GM21825 (cell line): ENCODE results near the gene B3GNT5.

Experiments
- ATAC-seq: cut with Tn5 transposase; IDR thresholded peaks from one replicate; pipeline ENCODE4 v1.9.1; 2021; ENCODE audit warnings: mild to moderate bottlenecking, moderate library complexity; ENCODE audit not compliant: unreplicated experiment

The B3GNT5 gene

DNA sequence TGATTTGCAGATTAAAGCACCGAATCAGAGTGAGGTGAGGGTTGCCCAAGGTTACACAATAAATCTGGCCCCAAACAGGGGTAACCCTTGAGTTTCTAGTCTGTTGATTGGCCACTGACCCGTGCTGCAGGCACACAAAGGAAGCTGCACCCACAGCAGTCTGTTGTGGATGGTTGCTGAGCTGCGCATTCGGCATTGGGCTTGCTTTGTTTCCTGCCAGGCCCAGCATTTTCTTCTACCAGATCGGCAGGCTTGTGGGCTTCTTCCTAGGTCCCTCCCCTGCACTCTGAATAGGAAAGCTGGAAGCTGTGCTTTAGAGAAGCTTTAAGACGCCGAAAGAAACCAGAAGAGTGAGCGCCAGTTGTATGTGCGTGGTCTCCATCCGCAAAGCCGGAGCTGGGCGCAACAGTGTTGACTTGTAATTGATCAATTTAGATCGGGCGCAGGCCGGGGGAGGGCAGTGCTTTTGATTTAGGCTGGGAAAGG, 12.1 kb downstream of the B3GNT5 start:
- ATAC-seq, result no peak

DNA sequence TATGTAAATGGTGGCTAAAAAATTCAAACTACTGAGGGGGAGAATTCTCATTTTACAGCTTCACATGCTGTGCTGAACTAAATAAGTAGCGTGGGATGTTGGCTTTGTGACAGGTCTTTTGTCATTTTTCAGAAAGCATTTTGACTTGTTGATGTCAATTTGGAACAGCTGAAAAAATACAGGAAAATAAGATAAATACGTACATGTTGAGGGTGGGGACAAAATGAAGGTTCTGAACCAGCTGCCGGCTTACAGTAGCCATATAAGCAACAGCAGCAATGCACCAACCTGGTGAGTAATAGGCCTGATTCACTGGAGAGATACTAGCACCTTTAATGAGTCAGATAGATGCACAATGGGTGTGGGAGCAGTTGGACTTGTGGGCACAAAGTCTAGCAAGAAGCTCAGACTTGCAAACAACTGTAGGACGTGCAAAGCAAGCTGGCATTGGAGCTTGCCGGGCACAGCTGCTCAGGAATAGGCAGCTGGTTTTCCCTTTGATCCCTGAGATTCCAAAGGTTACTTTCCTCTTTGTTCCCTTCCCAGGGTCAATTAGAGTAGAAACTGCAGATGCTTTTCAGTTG, 12.9 kb downstream of the B3GNT5 start:
- no peak for ATAC-seq

- ATAC-seq, result no peak
Observed at GRCh38 chr3:183266454-183266853, 13.4 kb downstream of the B3GNT5 start.

DNA sequence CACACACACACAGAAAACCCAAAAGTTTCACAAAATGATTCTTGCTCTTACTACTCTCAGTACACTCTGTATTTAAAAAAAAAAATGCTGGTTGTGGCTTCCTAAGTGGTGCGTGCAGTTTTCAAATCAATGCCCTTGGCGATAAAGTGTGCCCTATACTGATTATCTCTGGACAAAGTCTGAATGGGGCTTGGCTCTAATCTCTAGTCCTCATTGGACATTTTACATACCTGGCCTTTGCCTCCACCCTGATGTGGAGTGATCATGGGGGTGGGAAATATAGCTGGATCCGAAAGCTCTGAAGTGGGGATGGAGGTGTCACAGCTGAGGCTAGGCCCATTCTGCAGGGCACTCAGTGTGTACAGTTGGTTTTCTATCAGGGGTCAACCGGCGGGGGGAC, 14.1 kb downstream of the B3GNT5 start:
- no peak for ATAC-seq

DNA sequence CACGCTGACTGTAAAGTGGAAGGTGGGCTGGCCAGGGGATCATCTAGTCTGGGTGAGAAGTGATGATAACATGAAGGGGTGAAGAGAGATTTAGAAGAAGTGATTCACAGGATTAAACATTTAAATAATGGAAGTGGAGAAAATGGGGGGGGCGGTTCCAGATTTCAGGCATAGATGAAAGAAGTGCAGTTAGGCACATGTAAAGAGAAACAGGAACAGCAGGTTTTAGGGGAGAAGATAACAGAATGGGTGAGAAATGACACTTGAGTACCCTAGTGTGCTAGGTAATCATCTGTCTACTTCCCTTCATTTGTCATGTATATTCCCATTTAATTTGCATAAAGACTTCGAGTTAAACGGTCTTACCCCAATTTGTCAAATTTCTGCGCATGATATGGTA, 15.3 kb downstream of the B3GNT5 start:
- no peak for ATAC-seq

- ATAC-seq, result no peak
Observed at GRCh38 chr3:183269345-183269744, 16.3 kb downstream of the B3GNT5 start.

DNA sequence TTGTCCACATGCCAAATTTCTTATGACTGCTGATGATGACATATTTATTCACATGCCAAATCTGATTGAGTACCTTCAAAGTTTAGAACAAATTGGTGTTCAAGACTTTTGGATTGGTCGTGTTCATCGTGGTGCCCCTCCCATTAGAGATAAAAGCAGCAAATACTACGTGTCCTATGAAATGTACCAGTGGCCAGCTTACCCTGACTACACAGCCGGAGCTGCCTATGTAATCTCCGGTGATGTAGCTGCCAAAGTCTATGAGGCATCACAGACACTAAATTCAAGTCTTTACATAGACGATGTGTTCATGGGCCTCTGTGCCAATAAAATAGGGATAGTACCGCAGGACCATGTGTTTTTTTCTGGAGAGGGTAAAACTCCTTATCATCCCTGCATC, 17.3 kb downstream of the B3GNT5 start:
- ATAC-seq, result no peak

GRCh38 chr3:183272142-183272541, 19.1 kb downstream of the B3GNT5 start:
- ATAC-seq, result no peak

DNA sequence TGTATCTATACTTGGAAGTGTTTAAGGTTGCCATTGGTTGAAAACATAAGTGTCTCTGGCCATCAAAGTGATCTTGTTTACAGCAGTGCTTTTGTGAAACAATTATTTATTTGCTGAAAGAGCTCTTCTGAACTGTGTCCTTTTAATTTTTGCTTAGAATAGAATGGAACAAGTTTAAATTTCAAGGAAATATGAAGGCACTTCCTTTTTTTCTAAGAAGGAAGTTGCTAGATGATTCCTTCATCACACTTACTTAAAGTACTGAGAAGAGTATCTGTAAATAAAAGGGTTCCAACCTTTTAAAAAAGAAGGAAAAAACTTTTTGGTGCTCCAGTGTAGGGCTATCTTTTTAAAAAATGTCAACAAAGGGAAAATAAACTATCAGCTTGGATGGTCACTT, 19.7 kb downstream of the B3GNT5 start:
- no peak for ATAC-seq

GRCh38 chr3:183274609-183275008, 21.6 kb downstream of the B3GNT5 start:
- ATAC-seq, result no peak

GRCh38 chr3:183275418-183275817, 22.4 kb downstream of the B3GNT5 start:
- ATAC-seq, result no peak

- ATAC-seq, result no peak
Observed at GRCh38 chr3:183275937-183276336, 22.9 kb downstream of the B3GNT5 start.

DNA sequence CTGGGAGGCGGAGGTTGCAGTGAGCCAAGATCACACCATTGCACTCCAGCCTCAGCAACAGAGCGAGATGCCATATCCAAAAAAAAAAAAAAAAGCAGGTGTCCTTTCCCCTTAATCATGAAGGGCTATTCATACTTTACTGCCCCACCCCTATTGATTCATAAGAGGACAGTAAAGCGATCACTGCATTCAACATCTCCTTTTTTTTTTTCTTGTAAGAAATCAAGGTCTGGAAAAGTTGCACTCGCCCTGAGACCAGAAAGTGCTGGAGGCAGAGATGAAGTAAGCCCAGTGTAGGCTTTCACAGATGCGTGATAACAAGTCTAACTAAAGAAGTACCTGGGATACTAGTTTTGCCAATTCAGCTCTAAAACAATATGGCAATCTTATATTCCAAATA, 24.2 kb downstream of the B3GNT5 start:
- no peak for ATAC-seq

DNA sequence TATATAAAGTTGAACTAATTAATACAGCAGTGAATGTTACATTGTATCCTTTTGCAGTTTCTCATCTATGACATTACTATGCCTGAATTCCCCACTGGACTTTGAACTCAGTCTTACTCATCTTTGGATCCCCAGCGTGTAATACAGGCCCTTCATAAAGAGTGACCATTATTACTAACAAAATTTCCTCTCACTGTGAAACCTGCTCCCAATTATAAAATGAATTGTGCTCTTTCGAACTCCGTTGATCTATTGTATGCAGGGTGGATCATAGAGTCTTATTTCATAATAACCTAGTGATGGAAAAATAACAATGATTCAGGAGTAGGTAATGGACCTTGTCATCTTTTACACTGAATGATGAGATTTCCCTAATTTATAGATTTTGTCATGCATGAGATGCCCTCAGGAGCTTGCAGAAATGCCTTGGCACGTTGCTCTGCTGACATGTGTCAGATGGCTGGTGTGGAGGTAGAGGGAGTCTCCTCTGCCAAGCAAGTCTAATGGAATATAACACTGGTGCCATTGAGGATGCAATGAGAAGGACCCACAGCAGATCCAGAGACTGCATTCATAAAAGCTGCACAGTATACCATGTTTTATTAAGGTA, 25.5 kb downstream of the B3GNT5 start:
- no peak for ATAC-seq

GRCh38 chr3:183279371-183279770, 26.3 kb downstream of the B3GNT5 start:
- no peak for ATAC-seq

DNA sequence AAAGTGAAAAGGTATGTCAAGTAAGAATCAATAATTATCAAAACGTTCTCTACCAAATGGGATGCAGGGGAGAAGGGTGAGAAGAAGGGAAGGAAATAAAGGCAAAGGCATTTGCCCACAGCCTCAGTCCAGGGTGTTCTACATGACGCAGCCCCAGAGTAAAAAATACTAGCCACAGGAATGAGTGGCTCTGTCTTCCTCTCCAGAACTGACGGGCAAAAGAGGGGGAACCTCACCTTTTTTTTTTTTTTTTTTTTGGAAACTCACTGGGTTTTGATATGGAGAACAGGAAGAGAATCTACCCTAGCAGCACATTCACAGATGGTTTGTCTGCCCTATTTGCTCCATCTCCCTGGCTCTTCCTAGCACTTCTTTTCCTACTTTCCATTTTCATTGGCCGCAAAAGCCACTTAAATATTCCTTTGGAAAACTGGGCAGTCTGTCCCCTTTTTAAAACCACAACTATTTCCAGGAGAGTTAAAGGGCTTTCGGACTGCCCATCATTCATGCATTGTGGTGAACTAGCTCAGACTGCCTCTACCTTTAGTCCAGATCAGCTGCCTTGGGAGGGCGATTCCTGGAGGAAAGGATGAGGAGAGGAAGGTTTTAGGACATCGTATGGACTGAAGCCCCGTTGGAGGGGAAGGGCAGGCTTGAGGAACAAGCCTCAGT, 28.2 kb downstream of the B3GNT5 start:
- ATAC-seq, result no peak

DNA sequence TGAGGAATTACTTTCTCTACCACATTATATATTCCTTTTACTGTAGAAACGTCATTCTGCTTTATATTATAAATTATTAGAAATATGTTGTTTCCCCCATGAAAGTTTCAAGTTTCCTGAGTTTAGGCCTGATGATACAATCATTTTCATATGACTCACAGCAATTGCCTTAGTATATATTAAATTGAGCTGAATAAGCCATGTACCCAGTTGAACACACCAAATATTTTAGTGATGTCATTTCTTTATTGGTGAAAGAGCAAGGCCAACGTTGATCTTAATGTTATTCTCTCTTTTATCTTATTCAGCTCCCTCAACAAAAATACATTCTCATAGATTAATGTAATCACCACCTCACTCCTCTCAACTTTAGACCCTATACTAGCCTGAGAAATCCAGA, 30.8 kb downstream of the B3GNT5 start:
- ATAC-seq, result no peak

GRCh38 chr3:183284570-183284969, 31.5 kb downstream of the B3GNT5 start:
- no peak for ATAC-seq

DNA sequence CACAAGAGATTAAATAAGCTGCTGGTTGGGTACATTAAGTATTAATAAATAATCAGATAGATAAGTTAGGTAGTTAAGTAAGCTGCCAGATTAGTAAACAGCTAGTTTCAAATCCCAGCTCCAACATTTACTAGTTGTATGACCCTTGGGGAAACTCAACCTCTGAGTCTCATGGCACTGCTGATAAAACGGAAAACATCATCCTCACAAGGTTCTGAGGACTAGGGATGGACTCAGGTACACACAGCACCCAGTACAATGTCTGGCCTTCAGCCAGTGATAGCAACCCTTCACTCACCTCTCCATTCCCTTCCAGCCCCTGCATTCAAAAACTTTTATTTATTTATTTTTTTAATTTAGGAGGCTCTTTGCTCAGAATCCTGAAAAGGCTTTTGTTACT, 32.3 kb downstream of the B3GNT5 start:
- no peak for ATAC-seq

DNA sequence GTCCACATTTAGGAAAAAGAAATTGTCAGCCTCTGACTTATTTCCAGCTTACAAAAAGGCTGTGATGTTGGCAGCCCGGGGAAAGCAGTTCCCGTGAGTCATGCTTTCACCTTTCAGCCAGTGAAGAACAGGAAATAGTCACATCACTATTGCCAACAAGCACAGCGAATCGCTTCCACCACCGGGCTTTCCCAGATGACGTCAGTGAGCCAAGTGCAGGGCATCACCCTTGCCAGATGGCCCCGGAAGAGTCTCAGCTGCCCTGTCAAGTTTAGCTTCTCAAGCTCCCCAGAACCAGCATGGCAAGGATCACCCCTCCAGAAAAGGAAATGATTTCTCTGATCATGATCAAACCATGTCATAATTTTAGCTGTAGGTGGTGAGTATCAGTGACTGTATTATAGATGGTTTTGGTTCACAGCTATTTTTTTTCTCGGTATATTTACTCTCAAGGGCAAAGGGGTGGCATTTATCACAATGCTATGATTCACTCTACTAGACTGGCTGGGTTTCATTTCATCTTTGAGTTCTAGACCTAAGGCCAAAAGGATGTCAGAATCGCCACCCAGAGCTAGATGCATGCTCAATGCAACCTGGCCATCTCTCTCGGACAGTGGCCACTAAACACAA, 32.9 kb downstream of the B3GNT5 start:
- peak; percentile 98 for ATAC-seq

DNA sequence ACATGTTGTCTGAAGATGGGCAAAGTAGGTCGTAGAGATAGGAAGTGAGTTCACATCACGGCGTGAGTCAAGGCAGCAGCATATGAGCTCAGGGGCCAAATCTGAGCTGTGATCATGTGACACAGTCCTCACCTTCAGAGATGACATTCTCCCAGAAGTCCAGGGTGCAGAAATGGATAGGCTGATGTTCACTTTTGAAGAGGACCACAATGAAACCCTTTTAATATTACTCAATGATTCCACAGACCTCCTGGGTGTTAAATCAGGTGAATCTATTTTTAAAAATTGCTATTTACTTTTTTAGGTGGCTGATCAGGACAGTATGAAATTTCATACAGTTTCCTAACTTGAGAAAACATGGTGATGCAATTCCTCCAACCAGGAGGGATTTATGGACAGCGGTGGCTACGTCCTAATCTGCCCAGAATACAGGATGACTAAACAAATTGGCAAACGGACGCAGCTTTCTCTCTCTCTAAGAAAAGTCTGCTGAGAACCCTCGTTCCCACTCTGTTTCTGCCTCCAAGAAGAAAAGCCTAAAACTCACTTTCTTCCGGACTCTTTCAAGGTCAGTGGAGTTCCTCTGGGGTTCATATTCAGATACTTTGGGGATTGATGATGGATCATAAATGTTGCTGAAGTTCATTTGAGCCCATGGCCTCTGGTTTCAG, 34.4 kb downstream of the B3GNT5 start:
- ATAC-seq, result no peak
